ENCODE data around the gene CUX1.
"Not testable (repeated sequence)": the region's sequence is repeated elsewhere in the genome, so short reads cannot be mapped to it uniquely, and the experiment has no call there.

CUX1 gene

DNA sequence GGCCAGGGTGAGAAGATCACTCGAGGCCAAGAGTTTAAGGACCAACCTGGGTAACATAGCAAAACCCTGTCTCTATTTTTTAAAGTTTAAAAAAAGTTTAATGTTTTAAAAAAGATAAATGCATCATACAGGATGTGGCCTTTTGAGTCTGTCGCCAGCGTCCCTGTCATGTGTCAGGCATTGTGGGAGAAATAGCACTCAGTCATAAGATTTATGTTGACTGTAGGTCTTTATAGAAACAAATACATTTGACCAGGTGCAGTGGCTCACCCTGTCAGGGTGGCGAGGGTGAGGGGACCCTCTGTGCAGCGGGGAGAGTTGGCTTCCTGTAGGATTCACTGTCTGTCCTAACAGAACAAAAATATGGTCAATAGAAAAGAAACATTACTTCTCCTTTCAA, 405.8 kb downstream of the CUX1 start:
- in situ Hi-C loops (cut with MboI; ENCODE audit: low sequenced_read_pairs) = no loop called here

DNA sequence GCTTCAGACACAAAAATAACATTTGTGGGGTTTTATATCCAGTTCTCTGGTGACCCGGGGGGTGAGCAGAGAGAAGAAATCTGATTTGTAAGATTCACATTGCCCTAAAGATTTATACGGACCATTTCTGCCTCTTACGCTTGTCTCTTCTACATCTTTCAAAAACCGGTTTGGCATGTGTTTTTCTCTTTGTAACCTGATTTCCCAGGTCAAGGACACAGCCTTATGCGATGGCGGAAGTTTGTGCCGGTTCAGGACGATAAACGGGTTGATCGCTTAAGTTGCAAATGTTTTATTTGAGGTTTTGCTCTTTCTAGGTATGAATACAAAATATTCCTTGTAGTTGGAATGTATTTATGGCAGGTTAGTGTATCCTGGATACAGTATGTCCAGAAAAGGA, 407.6 kb downstream of the CUX1 start:
- in situ Hi-C loops (cut with MboI; ENCODE audit: low sequenced_read_pairs) = no loop called here

DNA sequence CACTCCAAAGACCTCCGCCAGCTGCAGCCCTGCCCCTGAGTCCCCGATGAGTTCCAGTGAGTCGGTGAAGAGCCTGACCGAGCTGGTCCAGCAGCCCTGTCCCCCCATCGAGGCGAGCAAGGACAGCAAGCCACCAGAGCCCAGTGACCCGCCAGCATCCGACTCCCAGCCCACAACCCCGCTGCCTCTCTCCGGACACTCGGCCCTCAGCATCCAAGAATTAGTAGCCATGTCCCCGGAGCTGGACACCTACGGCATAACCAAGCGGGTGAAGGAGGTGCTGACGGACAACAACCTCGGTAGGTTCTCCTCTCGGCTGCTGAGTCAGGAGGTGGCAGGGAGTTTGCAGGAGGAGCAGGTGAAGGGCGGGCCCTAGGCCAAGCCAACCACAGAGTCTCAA, 409.9 kb downstream of the CUX1 start:
- in situ Hi-C loops (cut with MboI; ENCODE audit: low sequenced_read_pairs) = no loop called here

DNA sequence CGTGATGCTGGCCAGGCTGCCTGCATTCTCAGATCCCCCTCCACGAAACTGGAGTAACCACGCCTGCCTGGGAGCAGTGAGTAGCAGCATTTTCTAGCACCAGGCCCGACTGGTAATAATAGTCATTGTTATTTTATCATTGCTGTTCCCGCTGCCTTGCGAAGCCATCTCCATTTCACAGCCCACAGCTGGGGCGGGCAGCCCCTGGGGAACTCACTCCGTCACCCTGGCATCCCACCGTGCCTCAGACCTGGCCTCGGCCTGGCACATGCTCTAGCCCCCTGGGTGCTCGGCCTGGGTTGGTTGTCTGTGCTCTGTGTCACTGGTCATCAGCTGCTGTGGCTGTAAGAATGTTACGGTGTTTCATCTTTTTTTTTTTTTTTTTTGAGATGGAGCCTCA, 411.5 kb downstream of the CUX1 start:
- in situ Hi-C loops (cut with MboI; ENCODE audit: low sequenced_read_pairs) = no loop called here

DNA sequence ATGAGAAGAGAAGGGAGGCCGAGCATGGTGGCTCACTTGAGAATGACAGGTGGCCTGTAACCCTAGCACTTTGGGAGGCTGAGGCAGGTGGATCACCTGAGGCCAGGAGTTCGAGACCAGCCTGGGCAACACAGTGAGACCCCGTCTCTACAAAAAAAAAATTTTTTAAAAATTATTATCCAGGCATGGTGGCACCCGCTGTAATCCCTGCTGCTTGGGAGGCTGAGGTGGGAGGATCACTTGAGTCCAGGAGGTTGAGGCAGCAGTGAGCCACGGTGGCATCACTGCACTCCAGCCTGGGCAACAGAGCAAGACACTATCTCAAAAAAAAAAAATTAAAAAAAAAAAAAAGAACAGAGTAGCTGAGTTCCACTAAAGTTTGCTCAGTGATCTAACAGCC, 412.7 kb downstream of the CUX1 start:
- in situ Hi-C loops (cut with MboI; ENCODE audit: low sequenced_read_pairs) = not testable (repeated sequence)

DNA sequence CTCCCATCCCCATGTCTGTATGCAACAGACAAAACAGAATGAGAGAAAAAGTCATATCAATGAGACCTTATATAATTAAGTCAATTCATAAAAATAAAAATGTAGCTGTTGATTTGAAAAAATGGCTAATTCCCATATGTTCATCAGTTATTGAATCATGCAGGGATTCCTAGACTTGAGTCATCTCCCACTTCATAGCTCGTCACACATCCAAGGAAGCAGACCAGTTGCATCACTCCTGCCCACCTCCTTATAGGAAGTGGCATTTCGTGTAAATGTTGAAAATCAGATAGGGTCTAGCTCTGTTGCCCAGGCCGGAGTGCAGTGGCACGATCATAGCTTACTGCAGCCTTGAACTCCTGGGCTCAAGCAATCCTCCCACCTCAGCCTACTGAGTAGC, 413.2 kb downstream of the CUX1 start:
- in situ Hi-C loops (cut with MboI; ENCODE audit: low sequenced_read_pairs) = no loop called here

DNA sequence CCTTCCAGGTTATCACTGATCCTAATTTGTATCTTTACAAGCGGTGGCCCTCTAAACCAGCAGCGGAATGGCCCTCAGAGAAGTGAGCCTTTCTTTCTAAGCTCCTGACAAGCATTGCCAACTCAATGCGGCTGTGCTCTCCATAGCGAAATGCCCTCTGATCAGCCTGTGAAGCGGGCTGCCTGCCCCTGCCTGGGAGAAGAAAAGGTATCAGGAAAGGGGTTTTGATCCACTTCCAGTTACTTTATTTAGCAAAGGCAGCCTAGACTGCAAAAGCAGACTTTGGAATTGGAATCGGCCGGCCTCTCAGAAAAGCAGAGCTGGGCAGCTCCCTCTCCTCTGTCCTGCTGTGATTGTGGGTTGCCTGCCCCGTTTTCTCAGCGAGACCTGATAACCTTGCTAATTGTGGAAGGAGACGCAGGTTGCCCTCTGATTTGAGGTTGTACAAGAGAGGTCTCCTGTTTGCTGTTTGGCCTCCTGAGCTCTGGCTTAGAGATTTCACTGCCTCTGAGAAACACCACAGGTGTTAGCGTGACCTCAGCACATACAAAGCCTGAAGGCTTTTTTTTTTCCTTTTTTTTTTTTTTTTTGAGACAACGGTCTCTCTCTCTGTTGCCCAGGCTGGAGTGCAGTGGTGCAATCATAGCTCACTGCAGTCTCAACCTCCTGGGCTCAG, 415.3 kb downstream of the CUX1 start:
- in situ Hi-C loops (cut with MboI; ENCODE audit: low sequenced_read_pairs) = no loop called here

DNA sequence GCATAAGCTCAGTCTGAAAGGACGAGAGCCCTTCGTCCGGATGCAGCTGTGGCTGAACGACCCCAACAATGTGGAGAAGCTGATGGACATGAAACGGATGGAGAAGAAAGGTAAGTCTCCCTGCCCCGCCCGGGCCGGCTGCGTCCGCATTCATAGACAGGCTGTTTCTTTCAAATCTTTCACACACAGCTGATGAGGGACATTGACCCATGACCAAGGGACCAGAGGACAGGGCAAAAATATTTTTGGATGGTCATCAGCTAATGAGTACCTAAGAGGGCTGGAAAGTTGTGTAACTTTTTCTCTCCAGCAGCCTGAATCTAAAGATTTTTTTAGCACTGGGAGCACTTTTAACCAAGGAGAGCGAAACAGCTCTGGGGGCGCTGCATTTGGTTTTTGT, 416.7 kb downstream of the CUX1 start:
- in situ Hi-C loops (cut with MboI; ENCODE audit: low sequenced_read_pairs) = no loop called here

DNA sequence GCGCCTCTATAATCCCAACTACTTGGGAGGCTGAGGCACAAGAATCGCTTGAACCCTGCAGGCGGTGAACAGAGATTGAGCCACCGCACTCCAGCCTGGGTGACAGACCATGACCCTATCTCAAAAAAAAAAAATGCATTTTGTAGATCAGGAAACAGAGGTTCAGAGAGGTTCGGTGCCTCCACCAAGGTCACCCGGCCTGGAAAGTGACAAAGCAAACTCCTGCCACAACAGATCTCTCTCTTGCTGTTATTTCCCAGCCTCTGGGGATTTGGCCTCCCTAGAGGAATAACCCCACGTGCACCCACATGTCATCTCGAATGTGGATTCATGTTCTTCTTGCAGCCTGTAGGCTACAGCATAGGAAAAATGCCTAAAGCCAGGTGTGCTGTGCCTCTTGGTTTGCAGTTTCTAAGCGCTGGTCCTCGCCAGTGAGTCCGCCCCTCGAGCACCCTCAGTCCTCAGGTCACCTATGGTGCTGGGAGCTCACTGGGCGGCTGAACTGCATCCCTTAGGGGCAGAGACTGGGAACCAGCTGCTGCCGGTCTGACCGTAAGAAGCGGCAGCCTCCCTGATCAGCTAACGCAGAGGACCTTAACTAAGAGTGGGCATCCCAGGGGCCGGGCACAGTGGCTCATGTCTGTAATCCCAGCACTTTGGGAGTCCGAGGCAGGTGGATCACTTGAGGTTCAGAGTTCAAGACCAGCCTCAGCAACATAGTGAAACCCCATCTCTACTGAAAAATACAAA, 417.6 kb downstream of the CUX1 start:
- in situ Hi-C loops (cut with MboI; ENCODE audit: low sequenced_read_pairs) = no loop called here

DNA sequence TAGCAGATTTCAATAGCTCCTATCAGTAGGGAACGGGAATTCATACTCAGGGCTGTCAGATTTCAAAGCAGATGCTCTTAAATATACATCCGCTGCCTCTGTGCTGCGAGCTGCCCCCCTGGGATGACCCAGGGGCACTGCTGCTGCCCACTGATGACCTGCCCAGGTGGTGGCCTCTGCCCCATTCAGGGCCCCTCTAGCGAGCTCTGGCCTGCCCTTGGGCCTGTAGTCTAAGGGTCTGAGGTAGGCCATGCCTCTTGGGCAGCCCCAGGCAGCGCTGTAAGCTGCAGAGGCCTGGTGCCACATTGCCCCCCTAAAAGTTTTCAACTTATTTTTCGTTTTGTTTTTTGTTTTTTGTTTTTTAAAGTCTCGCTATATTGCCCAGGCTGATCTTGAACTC, 418.7 kb downstream of the CUX1 start:
- in situ Hi-C loops (cut with MboI; ENCODE audit: low sequenced_read_pairs) = no loop called here

DNA sequence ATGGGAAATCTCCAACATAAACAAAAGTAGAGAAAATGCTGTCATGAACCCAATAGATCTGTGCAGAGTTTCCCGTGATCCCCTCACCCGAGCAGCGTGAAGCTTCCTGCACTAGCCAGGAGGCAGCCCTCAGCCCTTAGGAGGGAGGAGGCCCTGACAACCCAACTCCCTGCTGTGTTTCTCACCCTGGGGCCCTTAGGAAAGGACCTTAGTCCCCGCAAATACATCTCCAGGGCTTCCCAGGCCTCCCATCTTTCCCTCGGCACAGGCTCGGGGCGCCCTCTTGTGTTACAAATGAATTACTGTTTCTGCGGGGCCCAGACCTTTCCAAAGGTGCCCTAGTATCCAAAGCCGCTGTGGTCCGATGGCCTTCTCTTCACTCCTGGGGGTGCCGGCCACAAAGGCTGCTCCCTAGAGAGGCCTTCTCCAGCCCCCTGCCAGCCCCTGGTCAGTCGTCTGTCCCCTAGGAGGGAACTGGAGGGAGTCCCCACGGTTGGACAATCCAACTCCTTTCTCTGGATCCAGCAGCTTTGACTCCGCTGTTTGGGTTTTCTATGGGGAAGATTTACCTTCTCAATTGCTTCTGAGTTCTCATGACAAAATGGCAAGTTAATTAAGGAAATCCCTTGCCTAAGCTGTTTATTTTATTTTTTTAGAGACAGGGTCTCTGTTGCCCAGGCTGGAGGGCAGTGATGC, 419.3 kb downstream of the CUX1 start:
- in situ Hi-C loops (cut with MboI; ENCODE audit: low sequenced_read_pairs) = no loop called here

DNA sequence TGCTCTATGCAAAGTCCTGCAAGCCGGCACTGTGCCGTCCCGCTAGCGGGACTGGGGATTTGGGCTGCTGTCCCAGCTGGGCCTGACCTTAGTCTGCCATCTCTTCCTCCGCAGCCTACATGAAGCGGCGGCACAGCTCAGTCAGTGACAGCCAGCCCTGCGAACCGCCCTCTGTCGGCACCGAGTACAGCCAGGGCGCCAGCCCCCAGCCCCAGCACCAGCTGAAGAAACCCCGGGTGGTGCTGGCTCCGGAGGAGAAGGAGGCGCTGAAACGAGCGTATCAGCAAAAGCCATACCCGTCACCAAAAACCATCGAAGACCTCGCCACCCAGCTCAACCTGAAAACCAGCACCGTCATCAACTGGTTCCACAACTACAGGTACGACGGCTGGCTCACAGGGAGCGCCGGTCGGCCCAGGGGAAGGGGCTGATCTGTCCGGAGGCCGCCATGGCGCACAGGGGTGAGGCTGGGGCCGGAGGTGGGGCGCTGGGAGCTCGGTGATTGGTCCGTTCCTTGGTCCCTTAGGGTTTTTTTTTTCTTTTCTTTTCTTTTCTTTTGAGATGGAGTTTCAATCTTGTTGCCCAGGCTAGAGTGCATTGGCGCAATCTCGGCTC, 421.9 kb downstream of the CUX1 start:
- in situ Hi-C loops (cut with MboI; ENCODE audit: low sequenced_read_pairs) = no loop called here

DNA sequence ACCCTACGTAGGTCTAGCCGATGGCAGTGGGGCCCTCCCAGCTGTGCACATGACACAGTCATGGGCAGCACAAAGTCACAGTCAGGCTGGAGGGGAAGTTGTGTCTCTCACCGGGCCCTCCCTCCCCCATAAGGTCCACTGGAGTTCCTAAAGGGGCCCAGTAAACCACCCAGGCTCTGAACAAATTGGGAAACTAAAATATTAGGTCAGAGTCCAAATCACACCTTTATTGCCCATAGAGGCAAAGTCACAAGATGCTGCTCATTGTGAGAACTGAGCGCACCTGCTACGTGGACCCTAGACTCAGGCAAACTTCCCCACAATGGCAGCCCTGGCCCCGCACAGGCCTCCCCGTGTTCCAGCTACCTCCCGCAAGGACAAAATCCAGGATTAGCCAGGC, 424.0 kb downstream of the CUX1 start:
- in situ Hi-C loops (cut with MboI; ENCODE audit: low sequenced_read_pairs) = no loop called here

DNA sequence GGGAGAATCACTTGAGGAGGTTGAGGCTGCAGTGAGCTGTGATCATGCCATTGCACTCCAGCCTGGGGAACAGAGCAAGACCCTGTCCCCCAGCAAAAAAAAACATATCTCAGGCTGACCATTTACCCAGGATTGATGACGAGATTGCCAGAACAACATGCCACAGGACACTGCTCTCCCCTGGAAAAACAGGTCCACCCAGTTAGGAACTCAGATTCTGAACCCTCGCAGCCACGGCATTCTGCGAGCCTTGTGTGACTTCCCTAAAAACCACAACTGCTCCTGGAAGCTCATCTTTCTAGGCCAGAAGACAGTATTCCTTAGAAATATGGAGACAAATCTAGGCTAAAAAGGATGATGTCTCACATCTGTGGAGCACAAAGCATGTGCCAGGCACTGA, 427.2 kb downstream of the CUX1 start:
- in situ Hi-C loops (cut with MboI; ENCODE audit: low sequenced_read_pairs) = no loop called here

DNA sequence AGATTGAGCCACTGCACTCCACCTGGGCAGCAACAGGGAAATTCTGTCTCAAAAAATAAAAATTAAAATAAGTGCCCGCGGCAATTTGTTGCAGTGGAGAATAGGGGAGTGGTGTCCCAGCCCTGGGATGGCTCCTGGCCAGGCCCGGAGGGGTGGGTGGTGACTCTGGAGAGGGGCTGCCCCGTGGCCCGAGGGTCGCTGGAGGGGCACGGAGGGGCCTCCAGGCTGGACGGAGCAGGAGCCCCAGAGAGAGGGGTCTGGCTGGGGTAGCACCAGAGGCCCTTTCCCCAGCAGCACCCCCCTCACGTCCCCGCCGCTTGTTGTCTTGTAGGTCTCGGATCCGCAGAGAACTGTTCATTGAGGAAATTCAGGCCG, 430.6 kb downstream of the CUX1 start:
- in situ Hi-C loops (cut with MboI; ENCODE audit: low sequenced_read_pairs) = no loop called here

DNA sequence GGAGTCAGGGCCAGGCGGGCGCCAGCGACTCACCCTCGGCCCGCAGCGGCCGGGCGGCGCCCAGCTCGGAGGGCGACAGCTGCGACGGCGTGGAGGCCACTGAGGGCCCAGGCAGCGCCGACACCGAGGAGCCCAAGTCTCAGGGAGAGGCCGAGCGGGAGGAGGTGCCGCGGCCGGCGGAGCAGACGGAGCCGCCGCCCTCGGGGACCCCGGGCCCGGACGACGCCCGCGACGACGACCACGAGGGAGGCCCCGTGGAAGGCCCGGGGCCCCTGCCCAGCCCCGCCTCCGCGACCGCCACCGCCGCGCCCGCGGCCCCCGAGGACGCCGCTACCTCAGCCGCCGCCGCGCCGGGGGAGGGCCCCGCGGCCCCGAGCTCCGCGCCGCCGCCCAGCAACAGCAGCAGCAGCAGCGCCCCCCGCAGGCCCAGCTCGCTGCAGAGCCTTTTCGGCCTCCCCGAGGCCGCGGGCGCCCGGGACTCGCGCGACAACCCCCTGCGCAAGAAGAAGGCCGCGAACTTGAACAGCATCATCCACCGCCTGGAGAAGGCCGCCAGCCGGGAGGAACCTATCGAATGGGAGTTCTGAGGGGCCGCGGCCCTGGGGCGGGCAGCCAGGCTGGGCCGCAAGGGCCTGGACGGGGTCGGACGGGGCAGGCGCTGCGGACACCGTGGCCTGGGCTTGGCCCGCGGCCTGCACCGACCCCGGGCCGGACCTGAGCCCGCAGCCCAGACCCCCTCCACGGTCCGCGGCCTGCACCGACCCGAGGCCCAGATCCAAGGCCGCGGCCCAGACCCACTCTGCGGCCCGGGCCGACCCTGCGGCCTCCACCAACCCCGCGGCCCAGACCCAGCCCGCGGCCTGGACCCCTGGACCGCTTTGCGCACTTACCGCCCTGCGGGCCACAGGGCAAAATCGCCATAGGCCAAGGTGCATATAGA, 431.3 kb downstream of the CUX1 start:
- in situ Hi-C loops (cut with MboI; ENCODE audit: low sequenced_read_pairs) = no loop called here

DNA sequence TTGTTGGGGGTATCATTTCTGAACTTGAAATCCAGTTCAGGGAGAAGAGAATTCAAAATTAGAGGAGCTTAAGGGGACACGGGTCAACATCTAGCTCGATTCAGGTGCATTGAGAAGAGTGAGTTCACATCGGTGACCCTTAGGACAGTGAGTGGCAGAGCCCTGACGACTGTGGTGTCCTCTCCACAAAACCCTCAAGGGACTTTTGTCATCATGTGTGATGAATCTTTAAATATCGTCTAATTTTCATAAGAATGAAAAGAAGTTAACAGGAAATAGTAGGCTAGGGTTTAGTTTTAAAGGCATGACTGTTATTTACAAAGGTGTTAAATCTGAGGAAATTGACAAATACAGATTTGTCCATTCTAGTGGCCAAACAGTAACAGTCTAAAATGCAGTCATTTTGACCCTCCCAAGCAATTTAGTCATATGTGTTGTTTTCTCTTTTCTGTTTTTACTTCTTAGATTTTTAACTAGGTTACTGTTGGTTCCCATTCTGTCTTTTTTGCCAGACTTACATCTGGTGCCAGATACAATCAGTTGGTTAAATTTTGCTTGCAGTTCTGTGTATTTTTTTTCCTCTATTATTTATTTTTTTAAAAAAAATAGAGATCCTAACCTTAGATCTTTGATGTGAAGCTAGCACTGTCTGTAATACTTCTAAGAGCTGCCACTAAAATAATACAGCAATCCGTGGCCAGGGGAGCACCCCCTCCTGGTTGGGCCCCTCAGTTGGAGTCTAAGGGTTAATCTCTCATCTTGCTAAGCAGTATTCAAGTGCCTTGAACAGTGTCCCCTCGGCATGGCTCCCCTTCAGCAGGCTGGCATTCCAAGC, 434.3 kb downstream of the CUX1 start:
- in situ Hi-C loops (cut with MboI; ENCODE audit: low sequenced_read_pairs) = loop anchor here (25.0 kb wide), 1 partner anchor 889 kb away; the partner anchor contains the start of gene COL26A1

DNA sequence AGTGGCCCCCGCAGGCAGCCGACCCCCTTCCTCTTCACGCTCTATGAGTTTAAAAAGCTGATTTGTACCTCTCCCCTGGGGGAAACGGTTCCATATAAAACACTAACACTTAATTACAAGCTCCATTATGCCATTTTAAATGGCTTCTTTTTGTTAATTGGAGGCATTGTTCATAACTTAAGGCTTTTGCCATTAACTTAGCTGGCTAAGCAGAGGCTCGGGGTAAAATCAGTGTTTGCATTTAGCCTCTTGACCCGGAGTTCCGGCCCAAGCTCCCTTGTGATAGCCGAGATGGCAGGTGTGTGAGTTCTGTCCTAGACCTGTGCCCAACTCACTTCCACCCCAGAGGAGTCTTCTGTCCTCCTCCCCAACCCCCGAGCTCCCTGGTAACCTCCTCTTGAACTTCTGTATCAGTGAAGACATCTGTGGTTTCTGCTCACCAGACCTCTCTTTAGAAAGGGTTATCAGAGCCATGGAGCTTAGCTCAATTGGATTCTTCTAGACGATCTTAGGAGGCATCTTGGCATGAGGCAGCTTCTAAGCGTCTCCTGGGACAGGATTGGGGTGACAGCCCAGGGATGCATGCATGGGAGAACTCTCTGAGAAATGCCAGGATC, 435.0 kb downstream of the CUX1 start:
- in situ Hi-C loops (cut with MboI; ENCODE audit: low sequenced_read_pairs) = loop anchor here (25.0 kb wide), 1 partner anchor 890 kb away; the partner anchor contains the start of gene COL26A1
